ENCODE data around the gene SERGEF. TPM values are rescaled to one million over a fixed set of nuclear protein-coding genes. Genes with fewer than 3 reads are reported as not detected.

The SERGEF gene
- total RNA-seq, 2 donors from 2014 or later: 23.2 to 36.2 TPM

- H3K36me3 ChIP-seq: no peaks in the 10 kb centered on the region
- no peak overlapping the region for H3K4me3 ChIP-seq
- no peak overlapping the region for H3K9ac ChIP-seq (ENCODE audit: low read depth in 2 of 2, low read length in 2 of 2)
- H3K27me3 ChIP-seq: no peaks in the 10 kb centered on the region
- intact Hi-C loops (cut with DNase I): no loop called here
- TF ChIP-seq, protein P1, sequence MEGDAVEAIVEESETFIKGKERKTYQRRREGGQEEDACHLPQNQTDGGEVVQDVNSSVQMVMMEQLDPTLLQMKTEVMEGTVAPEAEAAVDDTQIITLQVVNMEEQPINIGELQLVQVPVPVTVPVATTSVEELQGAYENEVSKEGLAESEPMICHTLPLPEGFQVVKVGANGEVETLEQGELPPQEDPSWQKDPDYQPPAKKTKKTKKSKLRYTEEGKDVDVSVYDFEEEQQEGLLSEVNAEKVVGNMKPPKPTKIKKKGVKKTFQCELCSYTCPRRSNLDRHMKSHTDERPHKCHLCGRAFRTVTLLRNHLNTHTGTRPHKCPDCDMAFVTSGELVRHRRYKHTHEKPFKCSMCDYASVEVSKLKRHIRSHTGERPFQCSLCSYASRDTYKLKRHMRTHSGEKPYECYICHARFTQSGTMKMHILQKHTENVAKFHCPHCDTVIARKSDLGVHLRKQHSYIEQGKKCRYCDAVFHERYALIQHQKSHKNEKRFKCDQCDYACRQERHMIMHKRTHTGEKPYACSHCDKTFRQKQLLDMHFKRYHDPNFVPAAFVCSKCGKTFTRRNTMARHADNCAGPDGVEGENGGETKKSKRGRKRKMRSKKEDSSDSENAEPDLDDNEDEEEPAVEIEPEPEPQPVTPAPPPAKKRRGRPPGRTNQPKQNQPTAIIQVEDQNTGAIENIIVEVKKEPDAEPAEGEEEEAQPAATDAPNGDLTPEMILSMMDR (IDR thresholded peaks at IDR 0.05): no peak
- no peak for DNase-seq
- H3K9me3 ChIP-seq: no peaks in the 10 kb centered on the region
- no peak overlapping the region for H3K27ac ChIP-seq
- H3K4me1 ChIP-seq: no peaks in the 10 kb centered on the region
Measured at GRCh38 chr11:17914957-17915356, 97.9 kb downstream of the SERGEF start.

GRCh38 chr11:17907046-17907445 is 105.8 kb downstream of the SERGEF start:
- intact Hi-C loops (cut with DNase I): no loop called here
- H3K36me3 ChIP-seq: no peaks in the 10 kb centered on the region
- no peak overlapping the region for H3K4me3 ChIP-seq
- no peak for DNase-seq
- H3K9me3 ChIP-seq: no peaks in the 10 kb centered on the region
- TF ChIP-seq, protein P1 (IDR thresholded peaks at IDR 0.05): no peak
- H3K27me3 ChIP-seq: no peaks in the 10 kb centered on the region
- H3K9ac ChIP-seq (ENCODE audit: low read depth in 2 of 2, low read length in 2 of 2): no peak overlapping the region
- H3K27ac ChIP-seq: no peak overlapping the region
- H3K4me1 ChIP-seq: no peaks in the 10 kb centered on the region

DNA sequence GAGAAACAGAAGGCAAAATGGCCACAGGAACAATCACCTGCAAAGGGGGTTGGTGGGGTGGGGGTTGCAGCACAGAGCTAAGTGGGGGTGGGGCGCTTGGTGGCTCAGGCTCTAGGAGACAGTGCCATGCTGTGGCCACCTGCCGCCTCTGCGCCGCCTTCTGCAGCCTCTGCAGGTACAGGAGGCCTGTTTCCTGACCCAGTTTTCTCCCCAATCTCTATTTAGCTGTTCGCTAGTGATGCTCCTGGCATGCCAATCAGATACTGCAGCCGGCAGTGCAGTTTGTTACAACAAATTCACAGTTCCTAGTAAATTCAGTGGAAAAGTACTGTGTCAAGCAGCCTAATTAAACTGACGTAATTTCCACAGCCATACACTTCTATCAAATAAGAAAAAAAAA is 106.4 kb downstream of the SERGEF start:
- no peaks in the 10 kb centered on the region for H3K27me3 ChIP-seq
- intact Hi-C loops (cut with DNase I): no loop called here
- H3K36me3 ChIP-seq: no peaks in the 10 kb centered on the region
- no peak overlapping the region for H3K4me3 ChIP-seq
- TF ChIP-seq, protein P1 (IDR thresholded peaks at IDR 0.05): peak; percentile 11
- H3K9me3 ChIP-seq: no peaks in the 10 kb centered on the region
- no peak for DNase-seq
- no peaks in the 10 kb centered on the region for H3K4me1 ChIP-seq
- no peak overlapping the region for H3K9ac ChIP-seq (ENCODE audit: low read depth in 2 of 2, low read length in 2 of 2)
- no peak overlapping the region for H3K27ac ChIP-seq

DNA sequence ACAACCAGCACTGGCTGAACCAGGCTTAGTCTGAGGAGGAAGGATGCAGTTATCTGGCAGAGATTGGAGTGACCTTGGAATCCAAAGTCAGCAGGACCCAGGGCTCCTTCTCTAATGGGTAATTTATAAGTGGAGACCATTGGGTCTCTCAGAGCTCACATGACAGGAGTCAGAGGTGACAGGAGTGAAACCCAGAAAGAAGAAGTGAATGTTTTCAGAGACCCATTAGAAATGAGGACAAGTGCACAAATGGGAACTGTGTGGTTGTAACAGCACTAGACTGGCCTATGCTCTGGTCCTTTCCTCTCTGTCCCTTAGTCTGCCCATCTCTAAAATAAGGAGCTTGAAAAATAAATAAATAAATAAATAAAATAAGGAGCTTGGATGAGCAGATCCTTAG is 107.4 kb downstream of the SERGEF start:
- Histone ChIP-seq H3K36me3 (no peaks in the 10 kb centered on the region), H3K9me3 (no peaks in the 10 kb centered on the region), H3K4me3 (no peak overlapping the region), H3K27ac (no peak overlapping the region), H3K9ac (ENCODE audit: low read depth in 2 of 2, low read length in 2 of 2) (no peak overlapping the region), H3K4me1 (no peaks in the 10 kb centered on the region), H3K27me3 (no peaks in the 10 kb centered on the region)
- no peak for DNase-seq
- TF ChIP-seq, protein P1 (IDR thresholded peaks at IDR 0.05): no peak
- intact Hi-C loops (cut with DNase I): no loop called here

DNA sequence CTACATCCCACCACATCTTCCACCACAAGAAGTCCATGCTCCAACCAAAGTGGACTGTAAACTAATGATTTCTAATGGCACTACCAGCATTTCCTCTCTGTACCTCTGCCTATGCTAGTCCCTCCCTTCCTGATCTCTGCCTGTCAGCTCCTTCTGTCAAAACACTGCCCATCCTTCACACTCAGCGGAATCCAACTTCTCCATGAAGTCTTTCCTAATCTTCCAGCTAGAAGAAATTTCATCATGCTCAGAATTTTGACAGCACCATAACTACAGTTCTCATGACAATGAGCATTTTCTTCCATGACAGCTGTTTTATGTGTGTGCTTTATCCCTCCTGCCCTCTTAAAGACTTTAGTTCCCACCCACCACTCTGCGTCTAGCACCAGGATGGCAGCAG is 111.4 kb downstream of the SERGEF start:
- TF ChIP-seq, protein P1 (IDR thresholded peaks at IDR 0.05): no peak
- H3K36me3 ChIP-seq: no peaks in the 10 kb centered on the region
- H3K9me3 ChIP-seq: no peaks in the 10 kb centered on the region

GRCh38 chr11:17898782-17899181 is 114.1 kb downstream of the SERGEF start:
- Histone ChIP-seq H3K36me3 (no peaks in the 10 kb centered on the region), H3K4me3 (no peak overlapping the region), H3K9me3 (no peaks in the 10 kb centered on the region), H3K4me1 (no peaks in the 10 kb centered on the region), H3K27ac (no peak overlapping the region), H3K9ac (ENCODE audit: low read depth in 2 of 2, low read length in 2 of 2) (no peak overlapping the region), H3K27me3 (no peaks in the 10 kb centered on the region)
- intact Hi-C loops (cut with DNase I): no loop called here
- TF ChIP-seq, protein P1 (IDR thresholded peaks at IDR 0.05): no peak
- DNase-seq: no peak

More for the DNA sequence above, 111.4 kb downstream of the SERGEF start:
- H3K27me3 ChIP-seq: no peaks in the 10 kb centered on the region
- H3K4me1 ChIP-seq: no peaks in the 10 kb centered on the region
- no peak for DNase-seq
- no peak overlapping the region for H3K4me3 ChIP-seq
- intact Hi-C loops (cut with DNase I): no loop called here
- H3K9ac ChIP-seq (ENCODE audit: low read depth in 2 of 2, low read length in 2 of 2): no peak overlapping the region
- no peak overlapping the region for H3K27ac ChIP-seq
